Measurements from ENCODE around the gene MRPL33. TPM values are rescaled to one million over a fixed set of nuclear protein-coding genes. Genes with fewer than 3 reads are reported as not detected.

MRPL33 gene
- total RNA-seq, 4 donors from 2014 or later = 216 to 448 (median 360) TPM

GRCh38 chr2:27799646-27800010, 28.1 kb downstream of the MRPL33 start:
- H3K36me3 ChIP-seq = no peaks in the 10 kb centered on the region

GRCh38 chr2:27800856-27801255, 29.3 kb downstream of the MRPL33 start:
- ATAC-seq = no peak
- peak overlapping the region in 3 of 4 donors; percentile 85 to 93 (median 91) for H3K27ac ChIP-seq
- 60 to 100% methylated on average over 2 of the region's 6 CpGs for WGBS, 2 donors (ENCODE audit: low coverage in 1 of 2)

More at GRCh38 chr2:27799646-27800010, 28.1 kb downstream of the MRPL33 start:
- no peak for ATAC-seq
- TF ChIP-seq EP300 (IDR thresholded peaks at IDR 0.05) = no peak
- no peak for TF ChIP-seq POLR2A (IDR thresholded peaks at IDR 0.05)
- no peak for TF ChIP-seq CTCF (IDR thresholded peaks at IDR 0.05)
- TF ChIP-seq POLR2AphosphoS5 (IDR thresholded peaks at IDR 0.05) = no peak
- Histone ChIP-seq H3K27ac (peak overlapping the region; percentile 85 to 93 (median 89)), H3K27me3 (no peaks in the 10 kb centered on the region), H3K4me3 (no peak overlapping the region), H3K9me3 (no peaks in the 10 kb centered on the region), H3K4me1 (peaks cover 14 to 77% (median 28%) of the 10 kb centered on the region in 3 donors)
- 60 to 75% methylated on average over 1 to 3 of the region's 4 CpGs for WGBS, 2 donors (ENCODE audit: low coverage in 1 of 2)

GRCh38 chr2:27802547-27802946, 31.0 kb downstream of the MRPL33 start:
- Histone ChIP-seq H3K27me3 (no peaks in the 10 kb centered on the region), H3K27ac (peak overlapping the region in 3 of 4 donors; percentile 11 to 51 (median 49)), H3K9me3 (no peaks in the 10 kb centered on the region), H3K36me3 (no peaks in the 10 kb centered on the region), H3K4me1 (peaks cover 4 to 48% (median 12%) of the 10 kb centered on the region in 3 donors), H3K4me3 (no peak overlapping the region)
- WGBS, 2 donors (ENCODE audit: low coverage in 1 of 2) = 63 to 78% methylated on average over 4 to 6 of the region's 6 CpGs
- ATAC-seq = no peak
- TF ChIP-seq EP300 (IDR thresholded peaks at IDR 0.05) (no peak), POLR2A (IDR thresholded peaks at IDR 0.05) (no peak)

More at GRCh38 chr2:27800856-27801255, 29.3 kb downstream of the MRPL33 start:
- Histone ChIP-seq H3K4me3 (no peak overlapping the region), H3K36me3 (no peaks in the 10 kb centered on the region), H3K27me3 (no peaks in the 10 kb centered on the region), H3K4me1 (peaks cover 10 to 65% (median 24%) of the 10 kb centered on the region in 3 donors), H3K9me3 (no peaks in the 10 kb centered on the region)
- no peak for TF ChIP-seq EP300 (IDR thresholded peaks at IDR 0.05)
- TF ChIP-seq POLR2AphosphoS5 (IDR thresholded peaks at IDR 0.05) = no peak
- no peak for TF ChIP-seq CTCF (IDR thresholded peaks at IDR 0.05)
- TF ChIP-seq POLR2A (IDR thresholded peaks at IDR 0.05) = no peak

- TF ChIP-seq POLR2A (IDR thresholded peaks at IDR 0.05) (no peak), EP300 (IDR thresholded peaks at IDR 0.05) (no peak), CTCF (IDR thresholded peaks at IDR 0.05) (no peak), POLR2AphosphoS5 (IDR thresholded peaks at IDR 0.05) (no peak)
- Histone ChIP-seq H3K36me3 (no peaks in the 10 kb centered on the region), H3K9me3 (no peaks in the 10 kb centered on the region), H3K27me3 (no peaks in the 10 kb centered on the region), H3K4me3 (no peak overlapping the region), H3K27ac (peak overlapping the region in 1 of 4 donors; percentile 51), H3K4me1 (peaks cover 4 to 43% (median 12%) of the 10 kb centered on the region in 3 donors)
- 96 to 100% methylated on average over 1 to 2 of the region's 2 CpGs for WGBS, 2 donors (ENCODE audit: low coverage in 1 of 2)
- no peak for ATAC-seq
Observed at GRCh38 chr2:27803046-27803445, 31.5 kb downstream of the MRPL33 start.

- Histone ChIP-seq H3K4me3 (no peak overlapping the region), H3K4me1 (peaks cover 4 to 35% (median 9%) of the 10 kb centered on the region in 3 donors), H3K36me3 (no peaks in the 10 kb centered on the region), H3K27ac (no peak overlapping the region), H3K27me3 (no peaks in the 10 kb centered on the region), H3K9me3 (no peaks in the 10 kb centered on the region)
- ATAC-seq = no peak
- TF ChIP-seq POLR2A (IDR thresholded peaks at IDR 0.05) (no peak), POLR2AphosphoS5 (IDR thresholded peaks at IDR 0.05) (no peak), EP300 (IDR thresholded peaks at IDR 0.05) (no peak), CTCF (IDR thresholded peaks at IDR 0.05) (no peak)
Observed at GRCh38 chr2:27804146-27804545, 32.6 kb downstream of the MRPL33 start.

Measured in gastroesophageal sphincter (tissue), 4 donors.